ENCODE data around the gene FAM76B. TPM values are rescaled to one million over a fixed set of nuclear protein-coding genes. Genes with fewer than 3 reads are reported as not detected.

The FAM76B gene
- total and polyA plus RNA-seq, 9 of the 15 experiments (the other 6 are each of a cell fraction or from before 2014, with no cell fraction given): 22.5 to 60.0 (median 35.0) TPM

DNA sequence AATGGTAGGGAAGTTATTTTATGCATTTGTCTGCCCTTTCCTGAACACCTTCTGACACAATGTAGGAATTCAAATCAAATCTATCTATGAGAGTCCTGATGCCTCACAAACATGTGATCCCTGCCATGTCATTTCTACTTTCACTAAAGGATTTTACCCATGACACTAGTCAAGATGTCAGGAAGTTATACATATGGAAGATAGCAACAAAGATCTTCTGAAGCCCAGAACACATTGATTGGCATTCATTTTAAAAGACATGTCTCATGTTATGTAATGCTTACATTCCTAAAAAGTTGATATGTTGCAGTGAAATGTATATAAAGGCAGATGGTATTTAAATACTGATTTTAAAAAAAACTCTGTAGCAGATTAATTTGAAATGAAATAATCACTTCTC is 61.5 kb downstream of the FAM76B start:
- in situ Hi-C loops (cut with MboI): no loop called here
- no peaks in the 10 kb centered on the region; the same call in 1 of the 2 replicates for H3K9me3 ChIP-seq (replicated peaks; ENCODE audit: control insufficient read depth, insufficient read depth, low read depth, low read length)
- no peak overlapping the region for H3K4me3 ChIP-seq
- no TSS peak for BruUV-seq (replicated peaks)
- no peak for ATAC-seq
- no peaks in the 10 kb centered on the region for H3K79me2 ChIP-seq (ENCODE audit: control insufficient read depth, insufficient read depth, low read length)
- H3K27me3 ChIP-seq (ENCODE audit: control insufficient read depth in 2 of 2, insufficient read depth in 2 of 2, low read length in 2 of 2): no peaks in the 10 kb centered on the region
- peaks cover 0 to 2% of the 10 kb centered on the region in 2 experiments; a peak in 2 of 5 replicates for H3K4me1 ChIP-seq (replicated peaks in 1 of 2; ENCODE audit: control insufficient read depth in 2 of 2, insufficient read depth in 2 of 2, low read length in 2 of 2)
- no peak overlapping the region for H3K9ac ChIP-seq (ENCODE audit: insufficient read depth in 1 of 2, low read depth in 2 of 2, low read length in 2 of 2)
- H3K9me1 ChIP-seq (ENCODE audit: control insufficient read depth, insufficient read depth, low read length): no peaks in the 10 kb centered on the region
- H2AFZ ChIP-seq (ENCODE audit: low read depth, low read length): no peak overlapping the region
- no peaks in the 10 kb centered on the region; the same call in 2 of the 3 replicates for H3K36me3 ChIP-seq (ENCODE audit: control insufficient read depth, insufficient read depth, low read length)
- POLR2A ChIA-PET: no interaction called here
- intact Hi-C loops (cut with micrococcal nuclease): no loop called here
- FAIRE-seq: no peak
- no peak for DNase-seq (ENCODE audit: extremely low read depth in 1 of 4, low spot score in 3 of 4)
- CTCF ChIA-PET (ENCODE audit: low intra/inter-chr PET ratio): no interaction called here
- no peaks in the 10 kb centered on the region for H4K20me1 ChIP-seq (replicated peaks; ENCODE audit: control insufficient read depth, insufficient read depth, low read length)
- no peak overlapping the region for H3K27ac ChIP-seq (ENCODE audit: extremely low read depth, low read depth, low read length)
- H3K4me2 ChIP-seq (ENCODE audit: insufficient read depth, low read length): no peak overlapping the region
- TF ChIP-seq XRCC3 (IDR thresholded peaks at IDR 0.05) (no peak), NEUROD1 (IDR thresholded peaks at IDR 0.05; ENCODE audit: borderline replicate concordance, low read depth, low read length, partially characterized antibody) (no peak), SNIP1 (IDR thresholded peaks at IDR 0.05; ENCODE audit: low read depth) (no peak), MYBL2 (IDR thresholded peaks at IDR 0.05; ENCODE audit: low read depth) (no peak), MYBL2 (CRISPR knock-in tag; IDR thresholded peaks at IDR 0.05; ENCODE audit: borderline replicate concordance) (no peak), ZNF3 (CRISPR knock-in tag; IDR thresholded peaks at IDR 0.05) (no peak), ZNF57 (CRISPR knock-in tag; IDR thresholded peaks at IDR 0.05) (no peak), ZBED1 (IDR thresholded peaks at IDR 0.05) (no peak), POLR3G (IDR thresholded peaks at IDR 0.05; ENCODE audit: extremely low read depth, insufficient read length, insufficient replicate concordance) (no peak), SETDB1 (IDR thresholded peaks at IDR 0.05; ENCODE audit: low read length) (no peak), SAFB (IDR thresholded peaks at IDR 0.05; ENCODE audit: borderline replicate concordance, low read depth, low read length) (no peak), MYNN (IDR thresholded peaks at IDR 0.05) (no peak), MYNN (CRISPR knock-in tag; IDR thresholded peaks at IDR 0.05) (no peak), ZNF717 (CRISPR knock-in tag; IDR thresholded peaks at IDR 0.05) (no peak), ZNF766 (CRISPR knock-in tag; conservative IDR thresholded peaks at IDR 0.05) (no peak), FIP1L1 (IDR thresholded peaks at IDR 0.05; ENCODE audit: low read depth, low read length, poor library complexity, severe bottlenecking) (no peak), ARID1B (IDR thresholded peaks at IDR 0.05) (no peak)
- TF ChIP-seq, protein P1, sequence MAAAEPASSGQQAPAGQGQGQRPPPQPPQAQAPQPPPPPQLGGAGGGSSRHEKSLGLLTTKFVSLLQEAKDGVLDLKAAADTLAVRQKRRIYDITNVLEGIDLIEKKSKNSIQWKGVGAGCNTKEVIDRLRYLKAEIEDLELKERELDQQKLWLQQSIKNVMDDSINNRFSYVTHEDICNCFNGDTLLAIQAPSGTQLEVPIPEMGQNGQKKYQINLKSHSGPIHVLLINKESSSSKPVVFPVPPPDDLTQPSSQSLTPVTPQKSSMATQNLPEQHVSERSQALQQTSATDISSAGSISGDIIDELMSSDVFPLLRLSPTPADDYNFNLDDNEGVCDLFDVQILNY (CRISPR knock-in tag; IDR thresholded peaks at IDR 0.05): no peak
- TF ChIP-seq, protein P2, sequence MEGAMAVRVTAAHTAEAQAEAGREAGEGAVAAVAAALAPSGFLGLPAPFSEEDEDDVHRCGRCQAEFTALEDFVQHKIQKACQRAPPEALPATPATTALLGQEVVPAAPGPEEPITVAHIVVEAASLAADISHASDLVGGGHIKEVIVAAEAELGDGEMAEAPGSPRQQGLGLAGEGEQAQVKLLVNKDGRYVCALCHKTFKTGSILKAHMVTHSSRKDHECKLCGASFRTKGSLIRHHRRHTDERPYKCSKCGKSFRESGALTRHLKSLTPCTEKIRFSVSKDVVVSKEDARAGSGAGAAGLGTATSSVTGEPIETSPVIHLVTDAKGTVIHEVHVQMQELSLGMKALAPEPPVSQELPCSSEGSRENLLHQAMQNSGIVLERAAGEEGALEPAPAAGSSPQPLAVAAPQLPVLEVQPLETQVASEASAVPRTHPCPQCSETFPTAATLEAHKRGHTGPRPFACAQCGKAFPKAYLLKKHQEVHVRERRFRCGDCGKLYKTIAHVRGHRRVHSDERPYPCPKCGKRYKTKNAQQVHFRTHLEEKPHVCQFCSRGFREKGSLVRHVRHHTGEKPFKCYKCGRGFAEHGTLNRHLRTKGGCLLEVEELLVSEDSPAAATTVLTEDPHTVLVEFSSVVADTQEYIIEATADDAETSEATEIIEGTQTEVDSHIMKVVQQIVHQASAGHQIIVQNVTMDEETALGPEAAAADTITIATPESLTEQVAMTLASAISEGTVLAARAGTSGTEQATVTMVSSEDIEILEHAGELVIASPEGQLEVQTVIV (CRISPR knock-in tag; IDR thresholded peaks at IDR 0.05; ENCODE audit: borderline replicate concordance): no peak
- TF ChIP-seq, protein P3, sequence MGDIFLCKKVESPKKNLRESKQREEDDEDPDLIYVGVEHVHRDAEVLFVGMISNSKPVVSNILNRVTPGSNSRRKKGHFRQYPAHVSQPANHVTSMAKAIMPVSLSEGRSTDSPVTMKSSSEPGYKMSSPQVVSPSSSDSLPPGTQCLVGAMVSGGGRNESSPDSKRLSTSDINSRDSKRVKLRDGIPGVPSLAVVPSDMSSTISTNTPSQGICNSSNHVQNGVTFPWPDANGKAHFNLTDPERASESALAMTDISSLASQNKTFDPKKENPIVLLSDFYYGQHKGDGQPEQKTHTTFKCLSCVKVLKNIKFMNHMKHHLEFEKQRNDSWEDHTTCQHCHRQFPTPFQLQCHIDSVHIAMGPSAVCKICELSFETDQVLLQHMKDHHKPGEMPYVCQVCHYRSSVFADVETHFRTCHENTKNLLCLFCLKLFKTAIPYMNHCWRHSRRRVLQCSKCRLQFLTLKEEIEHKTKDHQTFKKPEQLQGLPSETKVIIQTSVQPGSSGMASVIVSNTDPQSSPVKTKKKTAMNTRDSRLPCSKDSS (IDR thresholded peaks at IDR 0.05; ENCODE audit: low read depth, partially characterized antibody): no peak

Measured in K562 (cell line).